H1 (cell line): ENCODE data around the gene KIF13A. TPM values are rescaled to one million over a fixed set of nuclear protein-coding genes. Genes with fewer than 3 reads are reported as not detected.

Source experiments
- CTCF ChIA-PET: fragments of 300-600 bp; sonication (Branson Sonifier 250); formaldehyde crosslinking; loops from one replicate; lab custom pipeline; 2021; ENCODE audit not compliant: partially characterized antibody; lab: Charles Lee
- POLR2A ChIA-PET: fragments of 300-600 bp; sonication (Branson Sonifier 250); formaldehyde crosslinking; loops from one replicate; lab custom pipeline; 2021; ENCODE audit warnings: inconsistent platforms; ENCODE audit not compliant: partially characterized antibody; lab: Charles Lee
- DNase-seq, 2 experiments: peaks; one replicate each; pipeline versions ENCODE4 v3.0.0 to v3.0.0-alpha.2; 2010 to 2022; ENCODE audit warnings: low spot score in 2 of 2, low read depth in 1 of 2, mixed read lengths in 1 of 2
- FAIRE-seq: peaks from 2 replicates; lab custom pipeline; 2011; peaks lifted over from hg19 to GRCh38; lab: Jason Lieb, UNC
- H2AFZ ChIP-seq: 2 replicates; pipeline ENCODE4 v1.8.1; 2012; ENCODE audit warnings: low read length, inconsistent platforms
- H2AK5ac ChIP-seq: 2 replicates; pipeline ENCODE4 v1.6.1; 2013; ENCODE audit warnings: low read depth, low read length
- H2BK120ac ChIP-seq: replicated peaks from 2 replicates; pipeline ENCODE3; 2013; ENCODE audit warnings: low read depth, low read length, inconsistent platforms
- H2BK12ac ChIP-seq: 2 replicates; pipeline ENCODE4 v1.6.1; 2013; ENCODE audit warnings: low read depth, low read length
- H2BK15ac ChIP-seq: 2 replicates; pipeline ENCODE4 v1.6.1; 2013; ENCODE audit warnings: low read length
- H2BK20ac ChIP-seq: 2 replicates; pipeline ENCODE4 v1.6.1; 2013; ENCODE audit warnings: low read length
- H2BK5ac ChIP-seq: 2 replicates; pipeline ENCODE4 v1.6.1; 2013; ENCODE audit warnings: low read depth, low read length
- H3K14ac ChIP-seq: 2 replicates; pipeline ENCODE4 v1.6.1; 2013; ENCODE audit warnings: inconsistent platforms; ENCODE audit not compliant: insufficient read length
- H3K18ac ChIP-seq: 2 replicates; pipeline ENCODE4 v1.6.1; 2013; ENCODE audit warnings: low read length; ENCODE audit errors: extremely low read depth
- H3K23ac ChIP-seq: 2 replicates; pipeline ENCODE4 v1.6.1; 2013; ENCODE audit warnings: inconsistent platforms; ENCODE audit not compliant: insufficient read length
- H3K23me2 ChIP-seq: 2 replicates; pipeline ENCODE4 v1.6.1; 2013; ENCODE audit warnings: low read depth, low read length
- H3K27ac ChIP-seq: 2 replicates; pipeline ENCODE4 v1.6.1; 2011; ENCODE audit warnings: low read depth, low read length, inconsistent platforms
- H3K27me3 ChIP-seq, 4 experiments: replicated peaks in 1 of 4; 1 replicate in 1 of 4; 2 replicates in 3 of 4; pipeline versions ENCODE4 v1.6.1 to v1.8.1; 2011 to 2013; ENCODE audit warnings: low read length in 3 of 4, mild to moderate bottlenecking in 3 of 4, inconsistent platforms in 2 of 4, mixed read lengths in 2 of 4, moderate library complexity in 1 of 4; ENCODE audit not compliant: control insufficient read depth in 3 of 4, insufficient read depth in 3 of 4; ENCODE audit errors: extremely low read depth in 1 of 4
- H3K36me3 ChIP-seq, 4 experiments: 2 replicates each; pipeline versions ENCODE4 v1.6.1 to v1.8.1; 2011 to 2013; ENCODE audit warnings: mild to moderate bottlenecking in 4 of 4, low read length in 3 of 4, moderate library complexity in 2 of 4, control low read depth in 1 of 4, inconsistent platforms in 1 of 4; ENCODE audit not compliant: insufficient read depth in 4 of 4, control insufficient read depth in 2 of 4
- H3K4ac ChIP-seq: replicated peaks from 2 replicates; pipeline ENCODE3; 2013; ENCODE audit warnings: low read length, low read depth, mixed read lengths, inconsistent platforms; ENCODE audit not compliant: insufficient read length
- H3K4me1 ChIP-seq, 4 experiments: replicated peaks in 1 of 4; 1 replicate in 1 of 4; 2 replicates in 3 of 4; pipeline versions ENCODE4 v1.6.1 to v1.8.1; 2011 to 2013; ENCODE audit warnings: low read length in 3 of 4, inconsistent platforms in 2 of 4, mixed read lengths in 1 of 4; ENCODE audit not compliant: insufficient read depth in 4 of 4, control insufficient read depth in 3 of 4
- H3K4me2 ChIP-seq, 2 experiments: 2 replicates each; pipeline versions ENCODE4 v1.6.1 to v1.8.1; 2011 to 2013; ENCODE audit warnings: low read depth in 2 of 2, low read length in 2 of 2, control low read depth in 1 of 2, inconsistent platforms in 1 of 2, mild to moderate bottlenecking in 1 of 2; ENCODE audit not compliant: insufficient read depth in 1 of 2
- H3K4me3 ChIP-seq, 4 experiments: fragments of 200-600, 300-600 bp in 1 of 4; sonication (generic), shearing (Covaris generic), sonication (Bioruptor Twin) in 1 of 4; 2 replicates each; pipeline versions ENCODE4 v1.5.1 to v1.8.1; 2011 to 2016; ENCODE audit warnings: low read length in 4 of 4, low read depth in 3 of 4, control low read depth in 2 of 4, inconsistent platforms in 2 of 4, mild to moderate bottlenecking in 2 of 4, mixed read lengths in 1 of 4, moderate library complexity in 1 of 4; ENCODE audit not compliant: insufficient read depth in 2 of 4; ENCODE audit errors: extremely low read depth in 1 of 4
- H3K56ac ChIP-seq: replicated peaks from 2 replicates; pipeline ENCODE3; 2013; ENCODE audit warnings: low read depth, mild to moderate bottlenecking, mixed read lengths, low read length, inconsistent platforms; ENCODE audit not compliant: insufficient read length
- H3K79me1 ChIP-seq: 2 replicates; pipeline ENCODE4 v1.6.1; 2013; ENCODE audit warnings: low read depth, low read length, control low read depth
- H3K79me2 ChIP-seq, 2 experiments: 2 replicates each; pipeline versions ENCODE4 v1.6.1 to v1.8.1; 2012 to 2013; ENCODE audit warnings: low read length in 2 of 2, mild to moderate bottlenecking in 2 of 2, inconsistent platforms in 1 of 2; ENCODE audit not compliant: insufficient read depth in 2 of 2, control insufficient read depth in 1 of 2
- H3K9ac ChIP-seq, 4 experiments: replicated peaks in 1 of 4; 1 replicate in 1 of 4; 2 replicates in 3 of 4; pipeline versions ENCODE4 v1.6.1 to v1.8.1; 2011 to 2013; ENCODE audit warnings: low read depth in 3 of 4, low read length in 3 of 4, control low read depth in 2 of 4, mild to moderate bottlenecking in 2 of 4, moderate library complexity in 2 of 4, inconsistent platforms in 1 of 4; ENCODE audit errors: extremely low read depth in 1 of 4
- H3K9me3 ChIP-seq, 2 experiments: 2 replicates each; pipeline versions ENCODE4 v1.6.1 to v1.8.1; 2012 to 2013; ENCODE audit warnings: mild to moderate bottlenecking in 2 of 2, moderate library complexity in 2 of 2, control low read depth in 1 of 2, inconsistent platforms in 1 of 2, low read depth in 1 of 2, low read length in 1 of 2, mixed read lengths in 1 of 2; ENCODE audit not compliant: insufficient read depth in 2 of 2
- H4K20me1 ChIP-seq, 2 experiments: replicated peaks in 1 of 2; 2 replicates each; pipeline versions ENCODE3 to v1.8.1; 2011 to 2013; ENCODE audit warnings: inconsistent platforms in 2 of 2, low read length in 2 of 2, mild to moderate bottlenecking in 1 of 2; ENCODE audit not compliant: insufficient read depth in 2 of 2, control insufficient read depth in 1 of 2
- H4K5ac ChIP-seq: 2 replicates; pipeline ENCODE4 v1.6.1; 2013; ENCODE audit warnings: low read length, low read depth, mixed read lengths, inconsistent platforms; ENCODE audit not compliant: insufficient read length
- H4K8ac ChIP-seq: 2 replicates; pipeline ENCODE4 v1.8.0; 2013; ENCODE audit warnings: mild to moderate bottlenecking, moderate library complexity, low read length, inconsistent platforms; ENCODE audit not compliant: insufficient read depth; ENCODE audit errors: extremely low read depth
- H4K91ac ChIP-seq: replicated peaks from 2 replicates; pipeline ENCODE3; 2013; ENCODE audit warnings: low read length, mixed read lengths, inconsistent platforms; ENCODE audit not compliant: insufficient read length
- BRCA1 ChIP-seq: IDR thresholded peaks from 2 replicates; pipeline ENCODE4 v1.6.1; 2012; ENCODE audit warnings: low read depth, low read length, improper control_type of control experiment
- CBX8 ChIP-seq: fragments of 300-800, 300-1000 bp; sonication (generic); IDR thresholded peaks from 2 replicates; pipeline ENCODE4 v1.7.1; 2016; ENCODE audit warnings: low read depth, low read length, borderline replicate concordance
- E2F6 ChIP-seq: IDR thresholded peaks from 2 replicates; pipeline ENCODE4 v1.6.1; 2012; ENCODE audit warnings: inconsistent platforms
- NRF1 ChIP-seq: IDR thresholded peaks from 2 replicates; pipeline ENCODE4 v1.6.1; 2011; ENCODE audit warnings: mild to moderate bottlenecking, low read depth, low read length, improper control_type of control experiment
- PHF8 ChIP-seq: fragments of 200-600 bp; sonication (generic); conservative IDR thresholded peaks from 2 replicates; pipeline ENCODE4 v1.7.1; 2012; ENCODE audit warnings: low read depth, mild to moderate bottlenecking, inconsistent platforms, low read length, moderate library complexity
- RBBP5 ChIP-seq: IDR thresholded peaks from 2 replicates; pipeline ENCODE4 v1.7.1; 2012; ENCODE audit warnings: low read depth, mild to moderate bottlenecking, inconsistent platforms, low read length, moderate library complexity, borderline replicate concordance
- TEAD4 ChIP-seq: IDR thresholded peaks from 2 replicates; pipeline ENCODE4 v1.6.1; 2012; ENCODE audit warnings: low read depth, low read length, inconsistent platforms, mixed read lengths
- WGBS, 2 experiments: shearing (Covaris generic) in 1 of 2; methylation state at CpG; one replicate each; pipeline versions ENCODE4 v1.1.6 to v1.1.7; 2013 to 2015; ENCODE audit warnings: low lambda C conversion rate in 2 of 2, mixed read lengths in 2 of 2, inconsistent platforms in 1 of 2, low coverage in 1 of 2, missing lambda C conversion rate in 1 of 2; ENCODE audit not compliant: insufficient replicate concordance in 2 of 2, insufficient coverage in 1 of 2, insufficient read length in 1 of 2; ENCODE audit errors: extremely low coverage in 1 of 2, missing lambda C conversion rate in 1 of 2; 5-methylcytosine and 5-hydroxymethylcytosine counted together
- polyA plus RNA-seq, 7 experiments: library from polyadenylated mRNA; depleted of rRNA in 3 of 7; stranded (reverse) in 5 of 7; unstranded in 2 of 7; fragments of >200 nt in 5 of 7; fragments of 200-250 nt in 2 of 7; gene quantifications; 1 replicate in 5 of 7; 2 replicates in 1 of 7; 4 replicates in 1 of 7; pipeline versions ENCODE4 v1.2.1 to v1.2.3, GENCODE V29; 2011 to 2013; ENCODE audit warnings: missing spikeins in 2 of 7, mixed read lengths in 2 of 7
- total RNA-seq: library from RNA; stranded (reverse); fragmentation: NEBNext Ultra II Directional; extraction: Animal tissue kit (Norgen Biotek cat#: 25700); gene quantifications from 2 replicates; pipeline ENCODE4 v1.2.1, GENCODE V29; 2021

The KIF13A gene
- total and polyA plus RNA-seq, 2 of the 8 experiments (the other 6 are each of a cell fraction or from before 2014, with no cell fraction given): 14.7 to 40.8 TPM

GRCh38 chr6:17758119-17758518 is 229.3 kb downstream of the KIF13A start:
- H3K9ac ChIP-seq: no peak overlapping the region
- H2BK12ac ChIP-seq: no peak overlapping the region
- H3K4me1 ChIP-seq: no peaks in the 10 kb centered on the region
- H3K4me2 ChIP-seq: no peak overlapping the region
- H2AFZ ChIP-seq: no peak overlapping the region
- WGBS, 2 experiments: 93% methylated on average over 6 of the region's 6 CpGs; no CpG with 5 or more reads in 1 of the 2 experiments
- H3K4ac ChIP-seq: no peak overlapping the region
- H3K14ac ChIP-seq: no peak overlapping the region
- no peak overlapping the region for H2BK5ac ChIP-seq
- H3K27ac ChIP-seq: no peak overlapping the region
- H3K27me3 ChIP-seq: no peaks in the 10 kb centered on the region
- no peak overlapping the region for H4K5ac ChIP-seq
- H3K23ac ChIP-seq: no peak overlapping the region
- DNase-seq: no peak
- no peak for FAIRE-seq
- H3K36me3 ChIP-seq: peaks cover 0 to 11% (median 3%) of the 10 kb centered on the region in 4 experiments; a peak in 3 of 8 replicates
- no peak overlapping the region for H2AK5ac ChIP-seq
- H4K8ac ChIP-seq: no peak overlapping the region
- H3K18ac ChIP-seq: no peak overlapping the region
- ChIA-PET CTCF (interaction anchor here (1.4 kb wide), 1 partner anchor 18 kb away, joined by 3 read pairs; no protein-coding TSS in a partner anchor), POLR2A (no interaction called here)
- H2BK20ac ChIP-seq: no peak overlapping the region
- H3K9me3 ChIP-seq: no peaks in the 10 kb centered on the region
- H4K20me1 ChIP-seq: peaks cover 0 to 2% of the 10 kb centered on the region in 2 experiments
- no peak overlapping the region for H3K4me3 ChIP-seq
- H2BK15ac ChIP-seq: no peak overlapping the region
- no peak overlapping the region for H3K56ac ChIP-seq
- H2BK120ac ChIP-seq: no peak overlapping the region
- peaks cover 2% of the 10 kb centered on the region; the same call in 1 of the 2 replicates for H3K79me1 ChIP-seq
- H4K91ac ChIP-seq: no peak overlapping the region
- H3K79me2 ChIP-seq: no peaks in the 10 kb centered on the region
- no peaks in the 10 kb centered on the region for H3K23me2 ChIP-seq
- TF ChIP-seq E2F6: no peak
- no peak for TF ChIP-seq RBBP5
- no peak for TF ChIP-seq NRF1
- no peak for TF ChIP-seq CBX8
- TF ChIP-seq PHF8: no peak
- TF ChIP-seq TEAD4: no peak
- no peak for TF ChIP-seq BRCA1
